Neutrophil (primary cell): Measurements from ENCODE around the gene TRABD2A.
"Not testable (repeated sequence)": the region's sequence is repeated elsewhere in the genome, so short reads cannot be mapped to it uniquely, and the experiment has no call there.

Source experiments
- H3K27ac ChIP-seq: fragments of 200-600 bp; sonication (generic); 2 replicates; pipeline ENCODE4 v1.5.1; 2016; ENCODE audit warnings: mild to moderate bottlenecking, moderate library complexity
- H3K27me3 ChIP-seq: fragments of 200-600 bp; sonication (generic); 2 replicates; pipeline ENCODE4 v1.6.0; 2016; ENCODE audit warnings: mild to moderate bottlenecking
- H3K36me3 ChIP-seq: fragments of 200-600 bp; sonication (generic); 2 replicates; pipeline ENCODE4 v1.5.1; 2017
- H3K4me1 ChIP-seq, 2 experiments: fragments of 200-600 bp in 1 of 2; sonication (generic) in 1 of 2; 1 replicate in 1 of 2; 2 replicates in 1 of 2; pipeline versions ENCODE4 v1.5.1 to v1.6.1; 2013 to 2016; ENCODE audit warnings: low read depth in 1 of 2, low read length in 1 of 2, mild to moderate bottlenecking in 1 of 2, moderate library complexity in 1 of 2; ENCODE audit not compliant: control insufficient read depth in 1 of 2, insufficient read depth in 1 of 2
- H3K4me3 ChIP-seq, 2 experiments: fragments of 200-600 bp in 1 of 2; sonication (generic) in 1 of 2; 1 replicate in 1 of 2; 2 replicates in 1 of 2; pipeline ENCODE4 v1.5.1; 2013 to 2016; ENCODE audit warnings: low read depth in 1 of 2, low read length in 1 of 2, mild to moderate bottlenecking in 1 of 2, moderate library complexity in 1 of 2
- H3K9me3 ChIP-seq: fragments of 200-600 bp; sonication (generic); 2 replicates; pipeline ENCODE4 v1.5.1; 2016
- TF ChIP-seq, protein P1 (sequence below): fragments of 200-600 bp; sonication (generic); IDR thresholded peaks from 2 replicates; pipeline ENCODE4 v1.5.1; 2016; ENCODE audit warnings: antibody characterized with exemption

TRABD2A gene

DNA sequence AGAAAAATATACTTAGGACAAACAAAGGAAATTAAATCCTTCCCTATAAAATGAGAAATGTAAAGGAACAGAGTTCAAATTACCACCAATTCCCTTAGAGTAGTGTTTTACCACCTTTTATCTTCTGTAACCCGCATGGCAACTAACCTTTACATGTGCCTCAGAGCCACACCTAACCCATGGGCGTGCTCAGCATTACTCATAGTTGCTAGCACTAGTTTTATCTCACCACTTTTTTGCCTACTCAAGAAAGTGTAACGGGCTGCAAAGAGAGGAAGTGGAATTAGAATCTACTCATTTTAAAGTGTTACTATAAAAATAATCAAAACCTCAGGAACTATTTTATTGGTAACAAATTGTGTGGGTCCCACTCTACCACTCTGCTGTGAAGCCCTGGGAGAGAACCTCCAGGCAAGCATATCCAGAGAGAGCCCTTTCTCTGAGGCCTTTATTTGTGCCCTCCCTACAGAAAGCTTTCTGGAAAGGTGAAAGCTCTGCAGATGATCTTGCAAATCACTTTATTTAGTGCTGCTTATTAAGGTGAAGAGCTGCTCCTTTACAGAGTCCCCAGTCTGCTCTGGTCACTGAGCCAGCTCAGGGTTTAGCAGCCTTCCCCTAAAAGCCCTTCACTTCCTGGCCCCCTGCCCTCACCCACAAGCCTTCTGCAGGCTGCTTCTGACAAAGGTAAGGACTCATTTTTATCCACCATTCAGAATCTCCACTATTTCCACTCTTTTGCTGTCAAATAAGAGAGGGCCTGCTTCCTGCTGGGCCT, 98.8 kb downstream of the TRABD2A start:
- TF ChIP-seq, protein P1, sequence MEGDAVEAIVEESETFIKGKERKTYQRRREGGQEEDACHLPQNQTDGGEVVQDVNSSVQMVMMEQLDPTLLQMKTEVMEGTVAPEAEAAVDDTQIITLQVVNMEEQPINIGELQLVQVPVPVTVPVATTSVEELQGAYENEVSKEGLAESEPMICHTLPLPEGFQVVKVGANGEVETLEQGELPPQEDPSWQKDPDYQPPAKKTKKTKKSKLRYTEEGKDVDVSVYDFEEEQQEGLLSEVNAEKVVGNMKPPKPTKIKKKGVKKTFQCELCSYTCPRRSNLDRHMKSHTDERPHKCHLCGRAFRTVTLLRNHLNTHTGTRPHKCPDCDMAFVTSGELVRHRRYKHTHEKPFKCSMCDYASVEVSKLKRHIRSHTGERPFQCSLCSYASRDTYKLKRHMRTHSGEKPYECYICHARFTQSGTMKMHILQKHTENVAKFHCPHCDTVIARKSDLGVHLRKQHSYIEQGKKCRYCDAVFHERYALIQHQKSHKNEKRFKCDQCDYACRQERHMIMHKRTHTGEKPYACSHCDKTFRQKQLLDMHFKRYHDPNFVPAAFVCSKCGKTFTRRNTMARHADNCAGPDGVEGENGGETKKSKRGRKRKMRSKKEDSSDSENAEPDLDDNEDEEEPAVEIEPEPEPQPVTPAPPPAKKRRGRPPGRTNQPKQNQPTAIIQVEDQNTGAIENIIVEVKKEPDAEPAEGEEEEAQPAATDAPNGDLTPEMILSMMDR: no peak
- Histone ChIP-seq H3K36me3 (no peaks in the 10 kb centered on the region), H3K4me3 (no peak overlapping the region), H3K4me1 (no peaks in the 10 kb centered on the region), H3K9me3 (no peaks in the 10 kb centered on the region), H3K27ac (no peak overlapping the region), H3K27me3 (no peaks in the 10 kb centered on the region)

DNA sequence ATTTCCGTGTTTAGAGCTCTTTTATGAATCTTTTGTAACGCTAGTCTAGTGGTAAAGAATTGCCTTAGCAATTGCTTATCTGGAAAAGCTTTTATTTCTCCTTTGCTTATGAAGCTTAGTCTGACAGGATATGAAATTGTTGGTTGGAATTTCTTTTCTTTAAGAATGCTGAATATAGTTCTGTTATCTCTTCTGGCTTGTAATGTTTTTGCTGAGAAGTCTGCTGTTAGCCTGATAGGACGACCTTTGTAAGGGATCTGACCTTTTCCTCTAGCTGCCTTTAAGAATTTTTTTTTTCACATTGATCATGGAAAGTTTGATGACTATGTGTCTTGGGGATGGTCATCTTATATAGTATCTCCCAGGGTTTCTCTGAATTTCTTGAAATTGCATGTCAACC, 101.1 kb downstream of the TRABD2A start:
- H3K27me3 ChIP-seq: no peaks in the 10 kb centered on the region
- TF ChIP-seq, protein P1: no peak
- no peak overlapping the region for H3K4me3 ChIP-seq
- H3K9me3 ChIP-seq: no peaks in the 10 kb centered on the region
- no peaks in the 10 kb centered on the region for H3K36me3 ChIP-seq
- H3K4me1 ChIP-seq: no peaks in the 10 kb centered on the region
- H3K27ac ChIP-seq: no peak overlapping the region

GRCh38 chr2:84778911-84779690, 101.8 kb downstream of the TRABD2A start:
- TF ChIP-seq, protein P1: no peak
- Histone ChIP-seq H3K27me3 (no peaks in the 10 kb centered on the region), H3K4me1 (no peaks in the 10 kb centered on the region), H3K36me3 (no peaks in the 10 kb centered on the region), H3K9me3 (no peaks in the 10 kb centered on the region), H3K27ac (no peak overlapping the region), H3K4me3 (no peak overlapping the region)

- TF ChIP-seq, protein P1: no peak
- H3K27ac ChIP-seq: no peak overlapping the region
- H3K9me3 ChIP-seq: no peaks in the 10 kb centered on the region
Observed at GRCh38 chr2:84776011-84776410, 104.9 kb downstream of the TRABD2A start.

GRCh38 chr2:84773562-84773961, 107.3 kb downstream of the TRABD2A start:
- H3K9me3 ChIP-seq, H3K4me1 ChIP-seq, H3K36me3 ChIP-seq, H3K27ac ChIP-seq, H3K27me3 ChIP-seq, H3K4me3 ChIP-seq: not testable (repeated sequence)

More at GRCh38 chr2:84776011-84776410, 104.9 kb downstream of the TRABD2A start:
- Histone ChIP-seq H3K27me3 (no peaks in the 10 kb centered on the region), H3K36me3 (no peaks in the 10 kb centered on the region), H3K4me1 (no peaks in the 10 kb centered on the region), H3K4me3 (no peak overlapping the region)
